Hepatic stellate cell (primary cell): Measurements from ENCODE around the gene TBPL1.

ENCODE experiments used
- DNase-seq: peaks from one replicate; pipeline ENCODE4 v3.0.0; 2011; ENCODE audit warnings: low spot score

Gene TBPL1

DNA sequence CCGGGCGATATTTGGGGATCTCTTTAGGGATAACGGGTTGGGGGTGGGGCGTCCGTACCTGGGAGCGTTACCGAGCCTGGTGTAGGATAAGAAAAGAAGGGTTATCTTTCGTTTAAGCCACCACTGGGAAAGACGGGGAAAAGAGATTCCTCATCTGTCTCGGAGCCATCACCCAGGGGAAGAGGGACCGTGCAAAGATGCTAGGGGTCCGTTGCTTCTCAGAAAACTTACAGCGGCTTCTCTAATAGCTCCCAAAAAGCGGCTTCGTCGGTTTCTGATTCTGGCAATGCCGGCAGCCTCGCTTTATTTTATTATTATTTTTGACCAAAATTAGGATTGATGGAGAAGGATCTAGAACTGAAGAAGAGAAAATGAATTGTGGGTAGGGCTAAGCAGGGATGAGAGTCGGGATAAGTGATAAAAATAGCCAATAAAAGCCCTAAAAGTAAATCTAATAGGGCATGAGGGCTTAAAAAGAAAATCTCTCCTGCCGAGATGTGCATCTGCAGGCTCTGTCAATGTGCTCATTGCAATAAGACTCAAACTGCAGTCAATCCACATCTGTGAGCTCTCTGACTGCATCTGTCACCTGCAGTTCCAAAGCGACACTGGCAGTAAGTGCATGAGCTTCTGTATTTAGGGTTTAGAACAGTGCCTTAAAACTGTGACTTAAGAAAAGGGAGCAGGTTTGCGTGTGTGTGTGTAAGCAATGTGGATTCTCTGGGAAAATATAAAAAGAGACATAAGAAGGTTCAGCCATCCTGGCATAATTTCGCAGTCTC is 801 bp downstream of the TBPL1 start:
- DNase-seq = no peak

DNA sequence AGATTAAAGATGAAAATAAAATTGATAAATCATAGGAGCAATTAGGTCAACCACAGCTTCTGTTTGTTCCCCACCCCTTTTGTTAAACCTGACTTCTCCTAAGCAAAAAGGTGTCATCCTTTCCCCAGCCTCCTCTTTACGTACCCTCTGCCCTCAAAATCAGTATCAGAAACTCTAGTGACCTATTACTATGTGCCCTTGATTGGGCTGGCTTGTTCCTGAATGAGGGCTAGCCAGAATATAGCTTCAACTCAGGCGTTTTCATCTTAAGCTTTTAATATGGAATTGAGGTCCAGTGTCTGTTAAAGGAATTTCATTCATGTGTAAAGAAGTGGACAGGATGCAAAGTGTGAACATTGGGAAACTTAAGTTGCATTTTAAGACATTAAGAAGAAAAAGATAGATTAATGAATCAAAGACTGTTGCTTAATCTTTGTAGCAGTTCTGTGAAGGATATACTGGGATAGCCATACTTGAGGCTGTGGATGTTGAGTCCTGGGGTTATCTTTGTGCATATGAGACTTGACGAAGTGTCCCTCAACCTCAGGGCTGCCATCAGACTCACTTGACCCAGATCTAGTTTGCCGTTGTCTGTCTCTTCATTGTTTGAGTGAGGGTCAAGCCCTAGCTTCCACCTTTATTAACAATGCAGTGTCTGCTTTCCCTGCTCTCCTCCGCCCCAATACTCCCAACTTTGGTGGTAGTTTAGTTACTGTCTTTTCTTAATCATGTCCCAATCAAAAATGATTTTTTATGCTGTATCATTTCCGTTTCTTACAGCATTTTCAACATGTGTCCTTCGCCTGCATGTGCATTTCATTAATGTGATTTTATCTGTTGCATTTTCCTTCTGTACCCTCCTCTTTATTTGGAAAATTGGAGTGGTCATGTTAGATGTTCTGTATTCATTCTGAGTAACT is 1.9 kb downstream of the TBPL1 start:
- DNase-seq = no peak

GRCh38 chr6:133955582-133956415 is 2.8 kb downstream of the TBPL1 start:
- DNase-seq = no peak

GRCh38 chr6:133956416-133957049 is 3.5 kb downstream of the TBPL1 start:
- no peak for DNase-seq

GRCh38 chr6:133957227-133957626 is 4.2 kb downstream of the TBPL1 start:
- no peak for DNase-seq

DNA sequence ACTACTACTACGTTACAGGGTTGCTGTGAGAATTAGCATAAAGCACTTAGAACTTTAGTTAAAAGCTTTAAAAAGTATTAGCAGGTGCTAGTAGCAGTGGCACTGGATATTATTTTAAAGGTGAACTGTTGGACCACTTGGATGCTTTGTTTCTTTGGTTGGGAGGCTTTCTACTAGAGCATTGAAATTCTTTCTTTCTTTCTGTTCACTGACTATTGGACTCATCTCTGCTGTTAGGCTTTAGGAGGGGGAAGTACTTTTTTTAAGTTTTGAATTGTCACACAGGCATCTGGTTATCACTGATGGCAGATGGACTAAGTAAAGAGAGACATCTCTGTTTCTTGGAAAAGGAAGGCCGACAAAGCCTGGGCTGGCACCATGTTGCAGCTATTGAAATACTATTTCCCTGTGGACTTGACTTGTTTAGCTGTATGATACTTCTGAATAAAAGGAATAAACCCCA is 4.8 kb downstream of the TBPL1 start:
- no peak for DNase-seq

DNA sequence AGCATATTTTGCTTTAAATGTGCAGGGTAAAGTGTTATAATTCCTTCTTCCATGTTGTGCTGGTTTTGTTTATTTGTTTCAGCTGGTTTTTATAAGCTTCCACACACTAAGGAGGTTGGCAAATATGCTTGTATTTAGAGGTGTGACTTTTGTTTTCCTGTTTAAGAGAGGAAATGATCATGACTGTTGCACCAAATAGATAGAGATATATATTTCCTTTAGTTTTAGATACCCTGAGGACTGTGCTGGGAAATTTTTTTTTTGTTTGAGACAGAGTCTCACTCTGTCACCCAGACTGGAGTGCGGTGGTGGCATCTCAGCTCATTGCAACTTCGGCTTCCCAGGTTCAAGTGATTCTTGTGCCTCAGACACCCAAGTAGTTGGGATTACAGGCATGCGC is 5.8 kb downstream of the TBPL1 start:
- no peak for DNase-seq

GRCh38 chr6:133959667-133960368 is 6.8 kb downstream of the TBPL1 start:
- DNase-seq = no peak

DNA sequence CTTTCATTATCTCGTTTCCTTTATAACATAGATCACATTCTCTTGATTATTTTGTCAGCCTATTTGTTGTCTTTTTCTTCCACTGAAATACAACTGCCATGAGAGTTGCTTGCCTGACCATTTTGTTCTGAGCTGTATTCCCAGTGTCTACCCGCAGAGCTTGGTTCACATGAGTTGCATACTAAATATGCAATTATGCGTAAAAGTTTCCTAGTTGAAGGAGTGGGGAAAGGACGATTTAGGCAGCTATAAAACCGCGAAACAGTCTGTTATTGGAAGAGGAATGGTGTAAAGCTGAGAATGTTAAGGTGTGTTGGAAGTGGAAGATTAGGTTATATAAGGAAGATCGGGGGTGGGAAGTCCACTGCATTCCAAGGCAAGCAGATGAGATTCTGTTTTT is 8.8 kb downstream of the TBPL1 start:
- DNase-seq = no peak

DNA sequence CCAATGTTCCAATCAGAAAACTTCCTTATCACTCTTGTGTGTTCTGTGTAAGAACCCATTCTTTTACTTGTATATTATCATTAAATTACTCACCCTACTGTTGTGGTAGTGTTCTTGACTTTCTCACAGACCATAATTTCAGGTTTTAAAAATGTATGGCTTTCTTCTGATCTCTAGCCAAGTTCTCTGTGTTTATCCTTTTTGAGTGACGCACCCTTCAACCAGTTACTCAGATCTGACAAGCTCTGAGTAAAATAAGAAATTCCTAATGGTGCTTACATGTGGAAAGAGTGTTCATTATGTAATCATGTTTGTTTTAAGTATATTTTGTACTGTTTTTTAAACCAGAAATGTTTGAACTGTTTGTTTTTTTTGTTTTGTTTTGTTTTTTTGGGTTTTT is 11.0 kb downstream of the TBPL1 start:
- peak; percentile 66 for DNase-seq

GRCh38 chr6:133964702-133965101 is 11.7 kb downstream of the TBPL1 start:
- no peak for DNase-seq

DNA sequence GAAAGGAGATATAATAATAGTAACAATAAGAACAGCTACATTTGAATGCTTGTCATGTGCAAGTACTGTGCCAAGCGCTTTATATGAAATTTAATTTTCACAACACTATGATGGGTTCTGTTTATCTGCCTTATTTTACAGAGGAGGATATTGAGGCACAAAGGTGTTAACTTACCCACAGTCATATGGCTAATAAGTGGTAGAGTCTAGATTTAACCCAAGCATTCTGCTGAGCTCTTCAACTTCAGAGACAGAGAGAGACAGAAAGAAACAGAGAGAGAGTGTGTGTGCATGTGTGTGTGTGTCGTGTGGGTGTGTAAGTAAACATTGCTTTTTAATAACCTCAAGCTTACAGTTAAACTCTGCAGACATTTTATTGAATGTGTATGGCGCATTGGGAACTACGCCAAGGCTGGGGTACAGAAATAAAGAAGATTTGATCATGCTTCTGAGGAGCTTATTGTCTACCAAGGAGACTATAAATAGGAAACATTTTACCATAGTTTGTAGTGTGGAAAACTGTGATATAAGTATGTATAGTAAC is 12.9 kb downstream of the TBPL1 start:
- DNase-seq = no peak

DNA sequence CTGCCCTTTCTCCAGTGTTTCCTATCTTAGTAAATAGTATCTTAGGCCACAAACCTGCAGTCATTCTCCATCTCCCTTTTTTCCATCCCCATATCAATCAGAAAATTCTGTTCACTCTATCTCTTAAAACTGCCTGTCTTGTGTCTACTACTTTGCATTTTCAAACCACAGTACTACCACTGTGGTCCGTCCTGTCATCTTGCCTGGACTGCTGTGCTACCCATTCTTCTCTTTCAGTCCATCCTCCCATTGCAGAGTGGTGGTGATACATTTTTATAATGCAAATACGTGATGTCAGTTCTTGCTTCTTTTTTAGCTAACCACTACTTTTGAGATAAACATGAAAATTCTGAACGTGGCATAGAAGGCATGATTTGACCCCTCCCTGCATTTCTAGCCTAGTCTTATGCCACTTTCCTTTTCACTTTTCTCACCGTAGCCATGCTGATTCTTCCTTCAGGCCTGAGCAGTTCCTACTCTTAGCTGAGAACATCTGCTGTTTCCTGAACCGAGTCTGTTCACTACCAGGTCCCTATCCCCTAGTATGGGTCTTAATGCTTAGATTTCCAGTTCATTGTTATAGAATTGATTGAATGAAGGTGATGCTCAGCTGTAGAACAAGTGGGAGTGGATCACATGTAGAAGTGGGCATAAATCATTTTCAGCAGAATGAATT is 13.8 kb downstream of the TBPL1 start:
- no peak for DNase-seq

DNA sequence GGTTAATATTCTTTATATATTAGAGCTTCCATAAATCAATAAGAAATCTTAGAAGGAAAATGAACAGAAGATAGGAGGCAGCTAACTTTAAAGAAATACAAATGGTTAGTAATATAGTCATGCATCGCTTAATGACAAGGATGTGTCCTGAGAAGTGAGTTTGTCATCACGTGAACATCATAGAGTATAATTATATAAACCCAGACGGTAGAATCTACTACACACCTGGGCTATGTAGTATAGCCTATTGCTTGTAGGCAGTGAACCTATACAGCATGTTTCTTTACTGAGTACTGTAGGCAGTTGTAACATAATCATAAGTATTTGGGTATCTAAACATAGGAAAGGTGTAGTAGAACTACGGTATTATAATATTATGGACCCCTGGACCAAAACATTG is 14.3 kb downstream of the TBPL1 start:
- DNase-seq = no peak

GRCh38 chr6:133967835-133968234 is 14.8 kb downstream of the TBPL1 start:
- DNase-seq = peak; percentile 33

- no peak for DNase-seq
Observed at GRCh38 chr6:133969285-133969920, 16.4 kb downstream of the TBPL1 start.

DNA sequence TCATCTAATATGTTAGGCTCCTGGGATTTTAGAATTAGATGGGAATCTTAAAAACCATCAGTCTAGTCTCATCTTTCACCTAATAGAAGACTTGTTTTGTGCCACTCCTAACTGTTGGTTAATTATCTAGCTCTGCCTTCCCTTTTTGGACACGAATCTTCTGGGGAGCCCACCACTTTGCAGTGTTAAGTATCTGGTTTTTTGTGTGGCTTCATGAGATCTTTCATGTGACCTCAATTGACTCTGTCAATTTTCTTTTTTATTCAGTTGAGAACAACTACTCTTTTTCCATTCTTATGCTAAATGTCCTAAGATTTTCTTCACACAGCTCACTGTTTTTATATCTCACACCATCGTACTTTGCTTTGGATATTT is 16.9 kb downstream of the TBPL1 start:
- DNase-seq = no peak

DNA sequence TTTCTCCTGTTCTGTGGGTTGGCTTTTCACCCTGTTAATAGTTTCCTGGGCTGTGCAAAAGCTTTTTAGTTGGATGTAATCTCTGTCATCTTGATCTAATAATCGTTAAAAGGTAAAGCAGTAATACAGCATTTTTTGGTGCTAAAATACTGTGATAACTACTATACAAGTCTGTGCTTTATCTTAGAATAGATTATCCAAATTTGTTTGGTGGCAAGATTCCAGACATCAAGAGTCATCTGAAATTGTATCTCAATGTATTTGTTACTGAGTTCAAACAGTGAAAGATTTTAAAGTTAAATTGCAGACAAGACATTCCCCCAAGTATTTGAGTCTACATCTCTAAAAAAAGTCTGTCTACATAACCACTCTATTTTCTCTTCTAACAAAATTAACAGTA is 18.8 kb downstream of the TBPL1 start:
- no peak for DNase-seq

DNA sequence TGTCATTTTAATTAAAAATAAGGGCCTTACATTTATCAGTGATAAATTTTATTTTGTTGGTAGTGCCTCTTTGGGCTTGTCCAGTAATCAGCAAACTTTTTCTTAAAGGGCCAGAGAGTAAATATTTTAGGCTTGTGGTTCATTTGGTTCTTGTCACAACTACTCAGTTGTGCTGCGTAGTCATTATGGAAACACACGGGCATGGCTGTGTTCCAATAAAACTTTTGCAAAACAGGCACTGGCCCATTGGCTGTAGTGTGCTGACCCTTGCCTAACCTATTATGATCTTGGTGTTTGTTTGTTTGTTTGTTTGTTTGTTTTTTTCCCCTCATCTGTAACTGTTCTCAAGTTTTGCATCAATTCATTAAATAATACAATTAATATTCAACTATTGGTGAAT is 19.4 kb downstream of the TBPL1 start:
- no peak for DNase-seq
